Endometrial microvascular endothelial cells (primary cell): ENCODE measurements around the gene ZNF296. TPM values are rescaled to one million over a fixed set of nuclear protein-coding genes. Genes with fewer than 3 reads are reported as not detected.

Experiments
- in situ Hi-C: cut with HindIII; loops from 2 replicates; pipeline ENCODE4 v1.10.0; 2017; ENCODE audit warnings: low sequenced_read_pairs, low pct_unique_long_range_greater_than_20kb; ENCODE audit errors: inconsistent ontology term
- total RNA-seq: library from RNA; depleted of rRNA; stranded (reverse); fragments of >200 nt; gene quantifications from one replicate; pipeline ENCODE4 v1.2.3, GENCODE V29; 2015; ENCODE audit errors: inconsistent ontology term

Gene ZNF296
- total RNA-seq, 1 donor from 2014 or later, result 0.74 TPM

DNA sequence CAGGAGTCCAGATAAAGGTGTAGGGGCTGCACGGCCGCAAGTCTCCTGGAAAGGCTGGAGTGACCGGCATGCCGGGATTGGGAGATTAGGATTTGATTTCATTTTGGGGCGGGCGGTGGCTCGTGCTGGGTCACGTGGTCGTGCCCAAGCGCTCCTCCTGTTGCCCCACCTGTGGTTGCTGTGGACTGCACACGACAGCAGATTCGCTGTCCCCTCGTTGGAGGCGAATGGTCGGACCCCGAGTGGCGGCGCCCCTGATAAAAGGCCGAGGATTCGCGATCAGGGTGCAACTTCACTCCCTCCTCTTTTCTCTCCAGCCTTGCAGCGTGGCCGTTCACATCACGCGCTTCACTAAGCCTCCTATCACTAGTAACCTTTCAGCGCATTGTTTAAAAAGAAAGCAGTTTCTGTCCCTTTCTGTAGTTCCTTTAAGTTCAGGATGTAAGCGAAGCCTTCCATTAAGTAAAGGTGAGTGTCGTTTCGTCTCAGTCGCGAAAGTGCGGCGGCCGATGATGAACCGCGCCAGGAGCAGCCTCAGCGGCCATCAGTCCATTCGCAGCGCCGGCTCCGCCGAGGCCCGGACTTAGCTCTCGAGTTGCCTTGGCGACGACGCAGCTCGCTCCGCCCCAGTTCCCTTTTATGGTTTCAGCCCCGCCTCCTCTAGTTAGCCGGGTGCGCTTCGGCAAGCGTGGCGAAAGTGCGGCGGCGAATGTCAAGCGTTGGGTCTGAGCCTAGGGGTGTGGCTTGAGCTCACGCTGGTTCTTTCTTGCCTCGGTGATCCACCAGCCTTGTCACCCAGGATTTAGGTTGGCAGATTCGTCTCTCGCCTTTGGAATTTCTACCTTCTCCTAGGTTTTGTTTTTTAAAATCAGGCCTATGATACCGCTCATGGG lies 15.0 kb upstream of the ZNF296 start:
- in situ Hi-C loops, result no loop called here

DNA sequence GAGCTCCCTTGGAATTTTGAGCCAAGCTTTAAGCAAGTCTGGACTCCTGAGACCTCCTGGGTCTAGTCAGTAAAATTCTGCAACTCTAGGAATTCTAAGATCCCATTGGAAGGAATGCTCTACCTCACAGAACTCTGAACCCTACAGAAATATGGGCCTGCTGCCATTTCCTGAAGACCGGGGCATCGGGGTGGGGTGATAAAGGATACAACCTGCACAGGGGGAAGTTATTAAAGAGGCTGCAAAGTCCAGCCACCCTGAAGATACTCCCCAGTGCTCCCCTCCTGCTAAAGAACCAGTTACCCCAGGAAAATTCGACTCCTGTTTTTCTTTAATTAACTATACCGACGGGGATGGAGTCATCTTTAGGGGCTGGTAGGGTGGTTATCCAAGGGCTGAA lies 14.3 kb upstream of the ZNF296 start:
- in situ Hi-C loops, result no loop called here

DNA sequence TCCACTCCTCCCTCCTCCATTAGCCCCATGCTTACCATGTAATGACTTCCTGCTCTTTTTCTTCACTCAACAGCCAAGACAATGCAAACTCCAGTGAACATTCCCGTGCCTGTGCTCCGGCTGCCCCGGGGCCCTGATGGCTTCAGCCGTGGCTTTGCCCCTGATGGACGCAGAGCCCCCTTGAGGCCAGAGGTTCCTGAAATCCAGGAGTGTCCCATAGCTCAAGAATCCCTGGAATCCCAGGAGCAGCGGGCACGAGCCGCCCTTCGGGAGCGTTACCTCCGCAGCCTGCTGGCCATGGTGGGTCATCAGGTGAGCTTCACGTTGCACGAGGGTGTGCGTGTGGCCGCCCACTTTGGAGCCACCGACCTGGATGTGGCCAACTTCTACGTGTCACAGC lies 13.8 kb upstream of the ZNF296 start:
- in situ Hi-C loops, result no loop called here

DNA sequence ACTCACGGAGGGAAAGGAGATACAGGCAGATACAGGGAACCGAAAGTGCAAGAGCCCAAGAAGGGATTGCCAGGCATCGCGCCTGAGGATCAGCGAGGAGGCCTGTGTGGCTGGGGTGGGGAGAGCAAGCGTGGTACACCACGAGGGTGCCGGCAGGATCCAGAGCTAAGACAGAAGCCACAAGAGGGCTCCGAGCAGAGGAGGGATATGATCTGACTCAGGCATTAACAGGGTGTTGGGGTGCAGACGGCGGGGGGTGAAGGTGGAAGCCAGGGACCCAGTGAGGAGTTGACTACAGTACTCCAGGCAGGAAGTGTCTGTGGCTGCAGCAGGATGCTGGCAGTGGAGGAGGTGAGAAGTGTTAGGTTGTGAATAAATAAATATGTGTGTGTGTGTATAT lies 11.3 kb upstream of the ZNF296 start:
- in situ Hi-C loops, result no loop called here

DNA sequence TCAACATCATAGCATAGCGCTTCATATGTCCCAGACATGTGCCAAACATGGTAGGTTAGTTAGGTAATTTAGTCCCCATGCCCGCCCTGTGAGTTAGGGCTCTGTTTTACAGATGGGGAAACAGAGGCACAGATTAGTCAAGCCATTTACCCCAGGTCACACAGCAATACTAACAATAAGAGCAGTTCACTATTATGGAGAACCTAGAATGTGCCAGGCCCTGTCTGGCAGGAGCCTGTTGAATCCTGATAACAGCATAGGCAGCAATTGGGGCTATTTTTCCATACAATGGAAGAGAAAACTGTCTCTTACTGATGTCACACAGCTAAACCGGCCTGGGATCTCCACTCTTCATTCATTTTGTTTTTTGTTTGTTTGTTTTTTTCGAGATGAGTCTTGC lies 10.2 kb upstream of the ZNF296 start:
- in situ Hi-C loops, result no loop called here

DNA sequence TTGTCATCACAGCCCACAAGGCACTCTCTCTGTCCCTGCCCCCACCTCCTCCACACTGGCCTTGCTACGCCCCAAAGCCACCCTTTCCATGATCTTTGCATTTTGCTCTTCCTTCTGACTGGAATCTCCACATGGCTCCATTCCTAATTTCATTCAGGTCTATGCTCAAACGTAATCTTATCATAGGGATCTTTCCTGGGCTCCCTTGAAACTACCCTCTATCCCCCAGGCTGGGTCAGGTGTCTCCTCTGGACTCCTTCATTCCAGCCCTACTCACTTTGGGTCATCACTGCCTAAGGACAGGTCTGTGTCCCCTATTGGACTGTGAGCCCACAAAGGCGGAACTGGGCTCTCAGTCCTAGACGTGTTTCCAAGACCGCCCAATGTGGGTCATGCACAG lies 5.9 kb upstream of the ZNF296 start:
- in situ Hi-C loops, result no loop called here

DNA sequence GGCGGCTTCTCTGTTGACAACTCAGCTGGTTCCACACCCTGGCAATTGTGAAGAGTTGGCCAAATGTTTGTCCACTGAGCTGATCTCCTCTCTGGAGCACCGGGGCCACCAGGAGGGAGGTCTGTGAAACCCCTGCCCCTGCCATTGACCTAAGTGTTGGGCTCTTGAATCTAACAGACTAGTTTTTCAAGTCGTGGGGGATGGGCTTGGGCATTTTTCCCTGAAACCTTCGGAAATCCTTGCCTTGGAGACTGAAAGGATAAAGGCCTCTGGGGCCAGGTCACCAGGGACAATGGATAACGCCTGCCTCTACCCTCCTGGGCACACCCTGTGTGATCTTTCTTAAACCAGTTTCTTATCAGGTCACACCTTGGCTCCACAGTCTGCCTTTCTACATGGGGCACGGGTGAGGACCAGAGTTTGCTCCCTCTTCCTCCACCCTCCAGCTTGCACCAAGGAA lies 3.7 kb upstream of the ZNF296 start:
- in situ Hi-C loops, result no loop called here

DNA sequence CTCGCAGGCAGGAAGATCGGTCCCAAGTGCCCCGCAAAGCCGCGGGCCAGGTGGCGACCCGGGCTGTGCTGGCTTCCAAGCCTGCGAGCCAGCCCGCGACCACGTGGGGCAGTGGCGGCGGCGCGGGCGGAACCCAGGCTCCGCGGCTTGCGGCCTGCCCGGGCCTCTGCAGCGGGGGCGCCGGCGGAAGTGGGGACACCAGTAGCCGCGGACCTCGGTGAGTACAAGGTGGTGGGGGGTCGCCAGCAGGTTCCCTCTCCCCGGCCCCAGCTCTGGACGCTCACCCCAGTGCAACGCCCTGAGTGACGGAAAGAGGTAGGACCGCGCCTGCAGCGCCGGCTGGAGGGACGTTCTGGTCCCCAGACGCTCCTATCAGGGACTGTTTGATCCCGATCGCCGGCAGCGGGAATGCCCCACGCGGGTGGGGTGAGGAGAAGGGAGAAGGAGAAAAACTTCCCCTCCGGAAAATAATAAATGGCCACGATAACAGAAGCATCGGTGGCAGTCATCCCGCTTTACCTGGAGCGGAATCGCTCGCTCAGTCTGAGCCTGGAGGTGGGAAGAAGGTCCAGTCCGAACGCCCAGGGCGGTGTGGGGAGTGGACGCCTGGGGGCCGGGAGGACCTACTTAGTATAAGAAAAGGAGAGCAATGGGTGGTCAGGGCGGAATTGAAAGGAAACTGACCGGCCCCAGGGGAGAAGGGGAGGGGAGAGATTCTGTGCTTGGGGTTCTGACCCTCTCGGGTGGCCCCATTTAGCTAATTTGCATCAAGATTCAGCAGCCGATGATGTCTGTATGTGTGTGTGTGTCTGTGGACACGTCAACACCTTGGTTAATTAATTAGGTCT lies 3.0 kb upstream of the ZNF296 start, which contains the start of gene GEMIN7:
Gene GEMIN7, plus strand, starts transcription at position 198 of the 848 bp plus-strand sequence. CDS start 10,855 bp downstream, outside the sequence.
- in situ Hi-C loops, result no loop called here

DNA sequence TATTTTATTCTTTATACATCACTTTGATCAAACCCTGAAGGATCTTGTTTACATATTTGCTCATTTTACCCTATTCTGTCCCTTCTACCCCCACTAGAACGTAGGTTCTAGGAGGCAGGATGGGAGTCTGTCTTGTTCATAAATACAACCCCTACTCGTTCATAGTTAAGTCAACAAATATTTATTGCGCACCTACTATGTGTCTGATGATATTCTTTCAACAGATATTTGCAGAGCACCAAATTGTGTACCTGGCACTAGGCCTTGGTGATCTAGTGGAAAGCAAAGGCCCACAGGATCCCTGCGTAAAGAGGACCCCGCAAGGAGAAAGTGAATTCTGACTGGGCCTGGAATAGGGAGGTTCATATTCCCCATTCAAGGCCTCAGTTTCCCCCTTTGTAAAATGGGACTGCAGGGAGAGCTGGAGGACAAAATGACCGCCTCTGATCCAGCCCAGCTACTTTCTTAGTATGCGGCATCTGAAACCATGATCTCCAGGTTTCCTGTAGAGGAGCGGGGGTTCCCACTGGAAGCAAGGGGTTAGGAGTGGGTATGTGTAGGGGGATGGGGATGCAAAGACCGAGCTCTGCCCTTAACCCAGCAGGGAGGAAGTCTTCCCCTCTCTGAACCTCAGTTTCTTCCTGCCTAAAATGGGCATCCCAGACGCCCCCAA lies 2.2 kb upstream of the ZNF296 start:
- in situ Hi-C loops, result no loop called here

DNA sequence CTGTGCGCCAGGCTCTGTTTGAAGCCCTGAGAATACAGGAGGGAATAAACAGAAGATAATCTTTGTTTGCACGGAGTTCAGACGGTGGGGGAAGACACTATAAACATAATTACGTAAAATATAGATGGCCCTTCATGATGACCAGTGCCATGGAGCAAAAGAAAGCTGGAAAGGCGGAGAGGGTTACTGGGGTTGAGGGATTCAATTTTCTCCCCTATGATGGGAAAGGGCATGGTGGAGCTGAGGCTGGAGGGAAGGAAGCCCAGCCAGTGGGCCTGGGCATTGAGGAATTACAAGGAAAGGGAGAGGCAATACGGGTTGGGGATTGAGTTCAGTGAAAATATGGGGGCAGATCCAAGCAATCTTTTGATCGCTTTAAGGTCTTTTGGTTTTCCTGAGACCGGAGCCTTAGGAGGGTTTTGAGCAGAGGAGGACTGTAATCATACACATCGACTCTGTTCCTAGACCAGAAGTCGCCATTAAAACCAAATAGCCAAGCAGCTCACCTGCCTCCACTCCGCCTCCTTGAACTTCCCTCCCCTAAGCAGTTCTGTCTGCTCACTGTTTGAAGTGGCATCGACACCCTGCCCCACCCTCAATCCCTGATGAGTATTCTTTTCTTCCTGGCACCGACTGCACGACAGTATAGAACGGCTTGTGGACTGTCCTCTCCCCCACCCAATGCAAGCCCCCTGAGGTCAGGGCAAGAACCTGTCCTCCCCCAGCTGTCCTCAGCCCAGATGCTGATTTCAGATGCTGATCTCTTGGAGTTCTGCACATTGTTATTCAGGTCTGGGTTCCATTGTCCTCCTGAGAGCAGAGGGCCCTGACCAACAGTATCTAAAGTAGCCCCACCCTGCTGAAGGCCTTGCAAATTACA lies 813 bp upstream of the ZNF296 start:
- in situ Hi-C loops, result no loop called here

DNA sequence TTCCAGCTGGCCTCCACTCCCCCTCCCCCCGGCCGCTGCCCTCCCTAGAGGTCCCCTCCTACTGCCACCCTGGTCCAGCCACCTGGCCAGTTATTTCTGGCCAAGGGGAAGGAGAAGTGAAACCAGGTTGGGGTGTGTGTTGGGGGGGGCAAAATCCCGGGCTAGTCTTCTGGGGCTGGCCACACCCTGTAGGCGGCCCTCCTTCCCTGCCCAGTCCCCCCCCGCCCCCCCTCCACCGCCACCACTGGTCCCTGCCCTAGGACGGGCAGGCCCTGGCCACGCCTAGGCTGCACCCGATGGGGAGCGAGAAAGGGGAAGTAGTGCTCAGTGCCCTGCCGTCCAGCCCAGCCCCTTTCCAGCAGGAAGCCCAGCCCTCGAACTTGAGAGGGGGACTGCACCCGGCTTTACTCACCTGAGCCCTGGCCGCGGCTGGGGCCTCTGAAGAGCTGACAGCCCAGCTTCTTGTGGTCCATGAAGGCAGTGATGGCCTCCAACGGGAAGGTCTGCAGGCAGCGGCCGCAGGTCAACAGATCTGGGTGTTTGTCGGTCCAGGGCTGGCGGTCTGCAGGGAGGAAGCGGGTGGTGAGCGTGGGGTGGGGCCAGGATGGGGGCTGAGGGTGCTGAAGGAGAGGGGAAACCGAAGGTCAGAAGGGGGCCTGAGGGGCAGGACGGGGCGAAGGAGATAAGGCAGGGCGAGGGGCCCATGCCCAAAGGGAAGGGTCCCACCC lies 813 bp downstream of the ZNF296 start:
- in situ Hi-C loops, result no loop called here

DNA sequence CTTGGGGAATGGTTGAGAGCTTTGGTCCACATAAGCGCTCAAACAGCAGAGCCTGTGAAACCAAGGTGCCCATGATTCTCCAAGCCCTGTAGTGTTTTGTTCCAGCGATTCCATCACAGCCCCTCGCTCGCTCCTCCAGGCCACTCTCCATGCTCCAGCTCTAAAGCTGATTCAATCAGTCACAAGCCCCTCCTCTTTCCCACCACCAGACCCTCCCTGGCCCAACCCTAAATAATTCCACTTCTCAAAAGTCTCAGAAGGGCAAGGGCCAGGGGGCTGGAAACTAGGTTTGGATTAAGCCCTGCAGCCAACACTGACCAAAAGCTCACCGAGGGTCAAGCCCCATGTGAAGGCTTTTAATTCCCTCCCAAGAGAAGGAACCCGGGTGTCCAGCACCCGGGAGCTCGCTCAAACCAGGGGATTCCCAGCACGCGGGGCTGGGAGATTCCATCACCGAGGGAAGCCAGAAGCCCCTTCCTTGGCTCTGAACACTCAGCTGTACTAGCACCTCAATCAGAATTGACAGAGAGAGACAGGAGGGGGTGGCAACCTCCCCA lies 1.5 kb downstream of the ZNF296 start:
- in situ Hi-C loops, result no loop called here

DNA sequence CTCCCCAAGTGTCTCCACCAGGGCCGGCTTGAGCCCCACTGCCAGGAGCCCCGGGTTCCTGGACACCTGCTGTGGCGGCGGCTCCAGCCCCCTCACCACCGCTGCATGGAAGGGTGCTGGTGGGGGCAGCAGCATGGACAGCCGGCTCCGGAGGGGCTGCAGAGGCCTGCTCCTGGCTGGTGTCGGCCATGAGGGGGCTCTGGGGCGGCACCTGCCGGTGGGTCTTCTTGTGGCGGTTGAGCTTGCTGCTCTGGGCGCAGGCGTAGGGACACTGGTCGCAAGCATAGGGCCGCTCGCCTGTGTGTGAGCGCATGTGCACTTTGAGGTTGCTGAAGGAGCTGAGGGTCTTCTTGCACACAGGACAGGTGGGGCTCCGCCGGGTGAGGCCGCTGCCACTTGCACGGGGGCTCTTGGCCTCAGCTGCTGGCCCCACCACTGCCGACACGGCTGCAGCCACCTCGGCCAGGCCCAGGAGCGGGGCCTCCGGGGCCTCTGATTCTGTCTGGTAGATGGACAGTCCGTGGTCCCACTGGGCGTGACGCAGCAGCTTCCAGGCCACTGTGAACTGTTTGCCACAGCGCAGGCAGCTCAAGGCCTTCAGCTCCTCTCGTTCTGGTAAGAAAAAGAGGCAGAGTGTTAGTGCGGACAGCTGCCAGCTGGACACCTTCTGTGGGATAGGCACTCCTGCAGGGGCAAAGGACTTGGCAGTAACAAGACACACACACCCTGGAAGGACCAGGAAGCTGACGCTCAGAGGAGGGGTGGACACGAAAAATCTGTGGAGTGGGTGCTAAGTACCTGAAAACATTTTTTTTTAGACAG lies 4.1 kb downstream of the ZNF296 start:
- in situ Hi-C loops, result no loop called here

DNA sequence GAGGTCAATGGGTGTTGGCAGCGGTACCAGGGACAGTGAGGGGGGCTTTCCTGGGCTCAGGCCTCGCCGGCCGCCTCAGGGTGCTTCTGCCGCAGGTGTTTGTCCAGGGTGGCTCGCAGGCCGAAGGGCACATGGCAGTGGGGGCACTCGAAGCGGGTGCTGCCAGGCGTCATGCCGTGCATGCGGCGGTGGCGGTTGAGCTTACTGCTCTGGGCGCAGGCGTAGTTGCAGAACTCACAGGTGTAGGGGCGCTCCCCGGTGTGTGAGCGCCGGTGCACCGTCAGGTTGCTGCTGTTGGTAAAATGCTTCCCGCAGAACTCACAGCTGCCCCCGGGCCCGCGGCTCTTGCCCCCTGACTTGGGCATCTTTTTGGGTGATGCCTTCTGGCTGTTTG lies 4.7 kb downstream of the ZNF296 start:
- in situ Hi-C loops, result no loop called here

DNA sequence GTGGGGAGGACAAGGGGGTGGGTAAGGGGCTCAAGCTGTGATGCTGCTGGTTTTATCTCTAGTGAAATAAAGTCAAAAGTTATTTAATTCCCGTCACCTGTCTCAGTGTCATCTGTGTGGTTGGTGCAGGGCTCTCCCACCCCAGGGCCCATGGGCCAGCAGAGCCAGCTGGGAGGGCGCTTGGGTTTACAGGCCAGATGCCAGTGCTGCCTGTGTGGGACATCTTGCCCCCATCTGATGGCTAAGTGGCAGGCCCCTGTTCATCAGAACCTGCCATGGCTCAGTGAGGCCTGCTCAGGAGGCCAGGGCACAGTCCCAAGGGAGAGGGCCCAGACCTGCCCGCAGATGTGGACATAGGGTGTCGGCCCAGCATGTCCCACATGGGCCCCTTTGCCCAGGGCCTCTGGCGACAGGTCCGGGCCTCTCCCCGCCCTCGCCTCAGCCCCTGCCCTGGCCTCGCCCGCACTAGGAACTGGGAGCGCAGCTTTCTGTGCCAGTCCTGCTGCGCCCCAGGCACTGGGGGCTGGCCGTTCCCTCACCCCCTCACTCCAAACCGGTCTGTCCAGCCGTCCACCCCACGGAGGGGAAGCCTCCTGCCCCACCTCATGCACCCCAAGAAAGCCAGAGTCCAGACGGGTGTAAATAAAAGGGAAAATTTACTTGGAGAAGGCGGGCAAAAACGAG lies 5.3 kb downstream of the ZNF296 start:
- in situ Hi-C loops, result no loop called here

DNA sequence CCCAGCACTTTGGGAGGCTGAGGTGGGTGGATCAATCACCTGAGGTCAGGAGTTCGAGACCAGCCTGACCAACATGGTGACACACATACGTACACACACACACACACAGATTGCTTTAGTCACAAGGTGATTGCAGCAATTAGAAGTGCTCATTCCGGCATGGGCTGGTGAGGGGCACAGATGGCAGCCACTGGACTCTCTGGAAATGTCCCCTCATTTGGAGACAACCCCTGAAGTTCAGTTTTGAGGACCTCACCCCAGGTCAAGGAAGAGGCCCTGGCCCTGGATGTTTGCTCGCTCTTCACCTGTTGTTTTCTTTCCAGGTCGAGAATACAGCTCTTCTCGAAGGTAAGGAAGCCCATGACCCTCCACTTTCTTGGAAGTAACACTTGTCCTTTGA lies 6.1 kb downstream of the ZNF296 start:
- in situ Hi-C loops, result no loop called here
